ENCODE results near the gene SYNM. TPM values are rescaled to one million over a fixed set of nuclear protein-coding genes. Genes with fewer than 3 reads are reported as not detected.

SYNM gene
- total RNA-seq, 2 donors from 2014 or later = 3.3 to 108 TPM

GRCh38 chr15:99176757-99177156, 71.9 kb downstream of the SYNM start:
- no peaks in the 10 kb centered on the region for H3K4me1 ChIP-seq
- intact Hi-C loops (cut with DNase I) = no loop called here
- H3K27me3 ChIP-seq = no peaks in the 10 kb centered on the region
- no peak overlapping the region for H3K27ac ChIP-seq
- TF ChIP-seq, protein P1, sequence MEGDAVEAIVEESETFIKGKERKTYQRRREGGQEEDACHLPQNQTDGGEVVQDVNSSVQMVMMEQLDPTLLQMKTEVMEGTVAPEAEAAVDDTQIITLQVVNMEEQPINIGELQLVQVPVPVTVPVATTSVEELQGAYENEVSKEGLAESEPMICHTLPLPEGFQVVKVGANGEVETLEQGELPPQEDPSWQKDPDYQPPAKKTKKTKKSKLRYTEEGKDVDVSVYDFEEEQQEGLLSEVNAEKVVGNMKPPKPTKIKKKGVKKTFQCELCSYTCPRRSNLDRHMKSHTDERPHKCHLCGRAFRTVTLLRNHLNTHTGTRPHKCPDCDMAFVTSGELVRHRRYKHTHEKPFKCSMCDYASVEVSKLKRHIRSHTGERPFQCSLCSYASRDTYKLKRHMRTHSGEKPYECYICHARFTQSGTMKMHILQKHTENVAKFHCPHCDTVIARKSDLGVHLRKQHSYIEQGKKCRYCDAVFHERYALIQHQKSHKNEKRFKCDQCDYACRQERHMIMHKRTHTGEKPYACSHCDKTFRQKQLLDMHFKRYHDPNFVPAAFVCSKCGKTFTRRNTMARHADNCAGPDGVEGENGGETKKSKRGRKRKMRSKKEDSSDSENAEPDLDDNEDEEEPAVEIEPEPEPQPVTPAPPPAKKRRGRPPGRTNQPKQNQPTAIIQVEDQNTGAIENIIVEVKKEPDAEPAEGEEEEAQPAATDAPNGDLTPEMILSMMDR (IDR thresholded peaks at IDR 0.05) = no peak
- no peaks in the 10 kb centered on the region for H3K36me3 ChIP-seq
- no peak overlapping the region for H3K4me3 ChIP-seq
- H3K9me3 ChIP-seq = no peaks in the 10 kb centered on the region
- no peak for DNase-seq
- H3K9ac ChIP-seq (ENCODE audit: low read depth in 2 of 2, low read length in 2 of 2) = no peak overlapping the region

- no peaks in the 10 kb centered on the region for H3K27me3 ChIP-seq
- H3K9ac ChIP-seq (ENCODE audit: low read depth in 2 of 2, low read length in 2 of 2) = no peak overlapping the region
- H3K9me3 ChIP-seq = no peaks in the 10 kb centered on the region
- H3K4me3 ChIP-seq = no peak overlapping the region
- H3K27ac ChIP-seq = no peak overlapping the region
- H3K36me3 ChIP-seq = no peaks in the 10 kb centered on the region
- DNase-seq = no peak
- H3K4me1 ChIP-seq = no peaks in the 10 kb centered on the region
- intact Hi-C loops (cut with DNase I) = no loop called here
- TF ChIP-seq, protein P1 (IDR thresholded peaks at IDR 0.05) = no peak
Measured at GRCh38 chr15:99177679-99178078, 72.8 kb downstream of the SYNM start.

DNA sequence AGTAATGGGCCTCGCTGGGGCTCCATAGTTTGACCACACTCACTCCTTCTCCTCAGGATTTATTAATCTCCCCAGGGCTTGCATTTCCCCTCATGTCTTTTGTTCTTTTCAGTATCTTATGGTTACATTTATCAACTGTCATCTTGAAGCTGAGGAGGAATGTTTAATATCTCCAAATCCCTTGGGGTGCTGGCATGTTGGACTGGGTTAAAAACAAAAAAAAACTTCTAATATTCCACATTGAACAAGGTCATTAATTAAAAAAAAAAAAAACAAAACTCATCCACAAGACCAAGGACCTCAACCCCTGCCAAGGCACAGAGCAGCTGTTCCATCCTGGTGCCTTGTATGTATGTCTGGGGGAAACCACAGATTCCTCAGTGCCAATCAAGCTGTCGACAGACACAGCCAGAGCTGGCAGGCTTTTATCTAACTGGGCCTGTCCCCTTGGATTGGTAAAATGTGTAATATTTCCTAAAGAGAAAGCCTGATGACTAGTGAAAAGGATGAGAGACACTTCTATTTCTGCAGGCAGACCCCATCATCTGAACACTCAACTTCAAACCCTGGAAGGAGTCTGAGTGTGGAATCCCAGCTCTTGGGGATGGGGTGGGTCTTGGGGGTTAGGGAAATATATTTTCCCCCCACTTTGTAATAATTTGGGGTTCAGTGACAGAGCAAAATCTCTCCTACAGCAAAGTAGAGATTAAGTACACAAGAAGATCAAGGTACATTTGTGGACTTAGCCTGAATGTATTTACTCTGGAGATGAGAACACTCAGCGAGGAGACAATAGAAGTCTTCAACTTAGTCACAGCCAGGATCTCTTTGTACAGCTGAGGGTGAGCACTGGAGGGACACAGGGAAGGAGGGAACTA, 75.4 kb downstream of the SYNM start:
- no peak overlapping the region for H3K27ac ChIP-seq
- no peak overlapping the region for H3K4me3 ChIP-seq
- H3K27me3 ChIP-seq = no peaks in the 10 kb centered on the region
- H3K9ac ChIP-seq (ENCODE audit: low read depth in 2 of 2, low read length in 2 of 2) = no peak overlapping the region
- H3K9me3 ChIP-seq = no peaks in the 10 kb centered on the region
- no peaks in the 10 kb centered on the region for H3K4me1 ChIP-seq
- TF ChIP-seq, protein P1 (IDR thresholded peaks at IDR 0.05) = no peak
- H3K36me3 ChIP-seq = no peaks in the 10 kb centered on the region
- intact Hi-C loops (cut with DNase I) = no loop called here
- DNase-seq = no peak

DNA sequence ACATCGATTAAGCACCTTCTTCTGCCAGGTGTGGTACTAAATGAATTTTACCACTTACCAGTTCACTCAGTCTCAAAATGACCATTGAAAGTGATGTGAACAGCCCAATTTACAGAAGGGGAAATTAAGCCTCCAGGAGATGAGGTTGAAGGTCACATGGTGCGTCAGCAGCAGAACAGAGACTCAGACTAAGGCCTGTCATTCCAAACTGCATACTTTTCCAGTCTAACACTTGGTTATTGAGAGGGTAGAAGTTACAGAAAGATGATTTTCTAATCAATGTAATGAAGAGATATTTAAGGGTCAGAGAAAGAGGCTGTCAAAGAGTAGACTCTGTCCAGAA, 76.1 kb downstream of the SYNM start:
- Histone ChIP-seq H3K9ac (ENCODE audit: low read depth in 2 of 2, low read length in 2 of 2) (no peak overlapping the region), H3K27ac (no peak overlapping the region), H3K4me3 (no peak overlapping the region), H3K9me3 (no peaks in the 10 kb centered on the region), H3K36me3 (no peaks in the 10 kb centered on the region), H3K4me1 (no peaks in the 10 kb centered on the region), H3K27me3 (no peaks in the 10 kb centered on the region)
- DNase-seq = no peak
- intact Hi-C loops (cut with DNase I) = no loop called here
- TF ChIP-seq, protein P1 (IDR thresholded peaks at IDR 0.05) = no peak

DNA sequence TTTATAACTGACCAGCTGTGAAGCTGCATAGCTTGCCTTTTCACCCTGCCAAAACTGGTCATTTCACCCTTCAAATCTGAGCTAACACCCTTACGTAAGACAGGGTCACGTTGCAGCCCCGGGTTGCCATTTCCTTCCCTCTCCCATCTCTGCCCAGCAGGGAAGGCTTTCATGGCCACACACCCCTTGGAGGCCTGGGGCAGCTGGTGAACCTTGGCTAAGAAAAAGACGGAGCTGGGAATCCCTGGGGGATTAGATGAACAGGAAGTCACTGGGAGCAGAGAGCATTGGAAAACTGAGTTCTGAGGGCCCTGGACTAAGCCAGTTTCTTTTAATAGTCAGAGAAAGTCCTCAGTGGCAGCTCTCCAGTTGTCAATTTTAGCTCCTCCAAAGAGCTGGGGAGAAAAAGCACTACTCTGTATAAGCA, 76.7 kb downstream of the SYNM start:
- H3K9me3 ChIP-seq = no peaks in the 10 kb centered on the region
- intact Hi-C loops (cut with DNase I) = no loop called here

More for the DNA sequence above, 76.7 kb downstream of the SYNM start:
- Histone ChIP-seq H3K4me3 (no peak overlapping the region), H3K4me1 (no peaks in the 10 kb centered on the region), H3K27me3 (no peaks in the 10 kb centered on the region), H3K27ac (no peak overlapping the region), H3K9ac (ENCODE audit: low read depth in 2 of 2, low read length in 2 of 2) (no peak overlapping the region), H3K36me3 (no peaks in the 10 kb centered on the region)
- TF ChIP-seq, protein P1 (IDR thresholded peaks at IDR 0.05) = no peak
- DNase-seq = no peak
